Body of pancreas (tissue), 4 donors: ENCODE data around the gene PHYHIPL. TPM values are rescaled to one million over a fixed set of nuclear protein-coding genes. Genes with fewer than 3 reads are reported as not detected.

Source experiments
- ATAC-seq: fragments of 150-250 bp; one replicate; pipeline ENCODE4 v1.9.1; 2016
- DNase-seq, 4 donors: peaks; one replicate each; pipeline ENCODE4 v3.0.0-alpha.2; 2019
- H3K27ac ChIP-seq, 4 donors: fragments of 200-600 bp; sonication (generic); 1 replicate in 3 of 4; 2 replicates in 1 of 4; pipeline versions ENCODE4 v1.5.1 to v1.6.1; 2016 to 2019; ENCODE audit warnings: mild to moderate bottlenecking in 1 of 4, mixed read lengths in 1 of 4, moderate library complexity in 1 of 4
- H3K27me3 ChIP-seq, 2 donors: fragments of 200-600 bp; sonication (generic); one replicate each; pipeline ENCODE4 v1.6.0; 2016; ENCODE audit warnings: mild to moderate bottlenecking in 1 of 2
- H3K36me3 ChIP-seq, 2 donors: fragments of 200-600 bp; sonication (generic); replicated peaks in 1 of 2; 2 replicates each; pipeline ENCODE4 v1.5.1; 2016; ENCODE audit warnings: low read depth in 2 of 2; ENCODE audit not compliant: insufficient read depth in 1 of 2
- H3K4me1 ChIP-seq: fragments of 200-600 bp; sonication (generic); one replicate; pipeline ENCODE4 v1.6.0; 2016
- H3K4me3 ChIP-seq, 2 donors: fragments of 200-600 bp; sonication (generic); 1 replicate in 1 of 2; 2 replicates in 1 of 2; pipeline ENCODE4 v1.5.1; 2016 to 2019
- H3K9me3 ChIP-seq, 3 donors: fragments of 200-600 bp; sonication (generic); 1 replicate in 2 of 3; 2 replicates in 1 of 3; pipeline ENCODE4 v1.5.1; 2016
- CTCF ChIP-seq, 7 experiments: fragments of 450-650 bp in 4 of 7; fragments of 200-600 bp in 3 of 7; sonication (generic) in 3 of 7; IDR thresholded peaks; one replicate each; pipeline ENCODE4 v1.5.1; 2016 to 2019; ENCODE audit warnings: antibody characterized with exemption in 7 of 7
- POLR2A ChIP-seq, 3 donors: fragments of 450-650 bp; IDR thresholded peaks; one replicate each; pipeline ENCODE4 v1.6.1; 2016; ENCODE audit warnings: antibody characterized with exemption in 3 of 3, mild to moderate bottlenecking in 2 of 3
- WGBS, 2 donors: methylation state at CpG; one replicate each; pipeline ENCODE4 v1.1.5; 2017; 5-methylcytosine and 5-hydroxymethylcytosine counted together
- intact Hi-C: fragments of 100-400 bp; cut with DNase I; formaldehyde crosslinking; loops from one replicate; pipeline ENCODE4 v1.15.1; 2023
- total RNA-seq, 2 donors: library from RNA; depleted of rRNA; stranded (reverse); fragments of >200 nt; gene quantifications; one replicate each; pipeline ENCODE4 v1.1.0, GENCODE V29; 2016

Gene PHYHIPL
- total RNA-seq, 2 donors from 2014 or later = 0.33 to 4.9 TPM

GRCh38 chr10:59148701-59149100 lies 27.7 kb upstream of the PHYHIPL start:
- H3K4me1 ChIP-seq = peaks cover 7% of the 10 kb centered on the region
- no peak overlapping the region for H3K27ac ChIP-seq
- no peak for TF ChIP-seq CTCF (IDR thresholded peaks at IDR 0.05)
- TF ChIP-seq POLR2A (IDR thresholded peaks at IDR 0.05) = no peak
- no peaks in the 10 kb centered on the region for H3K36me3 ChIP-seq
- H3K4me3 ChIP-seq = no peak overlapping the region
- DNase-seq = peak in 1 of 4 donors; percentile 29
- H3K9me3 ChIP-seq = no peaks in the 10 kb centered on the region
- intact Hi-C loops = no loop called here
- H3K27me3 ChIP-seq = no peaks in the 10 kb centered on the region
- peak; percentile 65 for ATAC-seq
- WGBS, 2 donors = 16 to 25% methylated on average over 2 of the region's 2 CpGs

- Histone ChIP-seq H3K36me3 (no peaks in the 10 kb centered on the region), H3K9me3 (no peaks in the 10 kb centered on the region), H3K27me3 (no peaks in the 10 kb centered on the region), H3K27ac (no peak overlapping the region), H3K4me3 (no peak overlapping the region), H3K4me1 (no peaks in the 10 kb centered on the region)
- intact Hi-C loops = no loop called here
- ATAC-seq = no peak
- no peak for TF ChIP-seq CTCF (IDR thresholded peaks at IDR 0.05)
- no peak for TF ChIP-seq POLR2A (IDR thresholded peaks at IDR 0.05)
- no peak for DNase-seq
- WGBS, 2 donors = 100% methylated on average over 2 of the region's 2 CpGs
These were observed 20.9 kb upstream of the PHYHIPL start for GRCh38 chr10:59155556-59155955.

GRCh38 chr10:59167512-59167911 lies 8.9 kb upstream of the PHYHIPL start:
- DNase-seq (no peak), ATAC-seq (no peak)
- no peaks in the 10 kb centered on the region for H3K27me3 ChIP-seq
- H3K36me3 ChIP-seq = no peaks in the 10 kb centered on the region
- TF ChIP-seq CTCF (IDR thresholded peaks at IDR 0.05) (no peak), POLR2A (IDR thresholded peaks at IDR 0.05) (no peak)
- intact Hi-C loops = no loop called here
- H3K9me3 ChIP-seq = no peaks in the 10 kb centered on the region
- H3K4me1 ChIP-seq = no peaks in the 10 kb centered on the region
- no peak overlapping the region for H3K4me3 ChIP-seq
- no peak overlapping the region for H3K27ac ChIP-seq
- 94 to 95% methylated on average over 2 of the region's 2 CpGs for WGBS, 2 donors

- no peaks in the 10 kb centered on the region for H3K9me3 ChIP-seq
- 89 to 91% methylated on average over 5 of the region's 5 CpGs for WGBS, 2 donors
- no peak overlapping the region for H3K27ac ChIP-seq
- H3K36me3 ChIP-seq = no peaks in the 10 kb centered on the region
- TF ChIP-seq POLR2A (IDR thresholded peaks at IDR 0.05) = no peak
- TF ChIP-seq CTCF (IDR thresholded peaks at IDR 0.05) = no peak
- no peaks in the 10 kb centered on the region for H3K27me3 ChIP-seq
- no peak for ATAC-seq
- H3K4me3 ChIP-seq = no peak overlapping the region
- peaks cover 8% of the 10 kb centered on the region for H3K4me1 ChIP-seq
- intact Hi-C loops = loop anchor here (5.0 kb wide), 1 partner anchor 215 kb away; no protein-coding TSS in a partner anchor
- no peak for DNase-seq
These were observed 3.9 kb upstream of the PHYHIPL start for GRCh38 chr10:59172567-59172966.

- TF ChIP-seq CTCF (IDR thresholded peaks at IDR 0.05) = no peak
- no peak overlapping the region for H3K27ac ChIP-seq
- no peaks in the 10 kb centered on the region for H3K9me3 ChIP-seq
- H3K4me3 ChIP-seq = no peak overlapping the region
- H3K27me3 ChIP-seq = no peaks in the 10 kb centered on the region
- DNase-seq = no peak
- H3K36me3 ChIP-seq = no peaks in the 10 kb centered on the region
- H3K4me1 ChIP-seq = peaks cover 8% of the 10 kb centered on the region
- ATAC-seq = no peak
- intact Hi-C loops = loop anchor here (5.0 kb wide), 1 partner anchor 216 kb away; no protein-coding TSS in a partner anchor
These were observed 3.0 kb upstream of the PHYHIPL start for GRCh38 chr10:59173414-59173813.
